NCI-H128 (cell line): Measurements from ENCODE around the gene RNF13.
A peak's percentile ranks its signal among the peaks of the same experiment; 100 is the strongest.
"Not testable (repeated sequence)": the region's sequence is repeated elsewhere in the genome, so short reads cannot be mapped to it uniquely, and the experiment has no call there.

Experiments
- DNase-seq: peaks from one replicate; lab custom pipeline; 2025; ENCODE audit not compliant: unreplicated experiment; lab: John Stamatoyannopoulos, UW

The RNF13 gene

DNA sequence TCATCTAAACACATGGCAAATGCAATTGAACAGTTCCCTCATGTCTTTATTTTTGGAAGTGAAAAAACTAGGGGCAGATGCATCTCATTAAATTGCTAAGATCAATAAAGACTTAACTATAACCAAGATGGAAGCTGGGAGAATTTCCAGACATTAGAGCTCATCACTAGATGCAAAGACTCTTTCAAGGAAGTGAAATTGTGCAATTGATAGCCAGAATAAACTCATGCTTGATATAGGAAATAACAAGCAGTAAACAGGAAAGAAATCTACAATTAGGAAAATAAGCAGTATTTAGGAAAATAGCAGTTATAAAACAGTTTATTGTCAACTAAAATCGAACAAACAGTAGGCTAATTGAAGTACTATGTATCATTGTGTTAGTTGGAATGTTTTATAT, 11.8 kb upstream of the RNF13 start:
- DNase-seq = no peak

DNA sequence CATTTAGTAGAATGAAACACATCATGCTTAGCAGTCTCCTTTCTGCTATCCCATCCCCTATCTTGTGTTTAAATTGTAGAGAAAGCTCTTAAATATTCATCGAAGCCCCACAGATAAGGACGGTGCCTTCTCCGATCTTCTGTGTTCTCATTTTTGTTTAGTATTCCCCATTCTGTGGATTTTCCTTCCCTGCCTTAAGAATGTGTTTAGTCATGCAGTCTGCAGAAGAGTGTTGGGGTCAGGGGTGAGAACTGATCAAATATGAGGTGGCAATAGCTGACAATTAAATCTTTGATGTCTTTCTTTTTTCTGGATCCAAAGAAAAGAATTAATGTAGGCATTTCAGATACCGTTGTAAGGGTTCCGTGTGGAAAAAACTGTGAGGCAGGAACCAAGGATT, 11.4 kb upstream of the RNF13 start:
- no peak for DNase-seq

DNA sequence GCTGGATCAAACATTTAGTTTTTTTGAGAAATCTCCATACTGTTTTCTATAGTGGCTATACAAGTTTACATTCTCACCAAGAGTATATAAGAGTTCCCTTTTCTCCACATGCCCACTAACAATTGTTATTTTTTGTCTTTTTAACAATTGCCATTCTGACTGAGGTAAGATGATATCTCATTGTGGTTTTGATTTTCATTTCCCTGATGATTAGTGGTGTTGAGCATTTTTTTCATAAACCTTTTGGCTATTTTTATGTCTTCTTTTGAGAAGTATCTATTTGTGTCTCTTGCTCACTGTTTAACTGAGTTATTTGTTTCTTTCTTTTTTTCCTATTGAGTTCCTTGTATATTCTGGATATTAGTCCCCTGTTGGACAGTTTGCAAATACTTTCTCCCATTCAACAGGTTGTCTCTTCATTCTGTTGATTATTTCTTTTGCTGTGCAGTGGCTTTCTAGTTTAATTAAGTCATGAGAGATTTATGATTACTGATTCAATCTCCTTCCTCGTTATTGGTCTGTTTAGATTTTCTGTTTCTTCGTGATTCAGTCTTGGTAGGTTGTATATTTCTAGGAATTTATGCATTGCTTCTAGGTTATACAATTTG, 6.7 kb upstream of the RNF13 start:
- DNase-seq = no peak

DNA sequence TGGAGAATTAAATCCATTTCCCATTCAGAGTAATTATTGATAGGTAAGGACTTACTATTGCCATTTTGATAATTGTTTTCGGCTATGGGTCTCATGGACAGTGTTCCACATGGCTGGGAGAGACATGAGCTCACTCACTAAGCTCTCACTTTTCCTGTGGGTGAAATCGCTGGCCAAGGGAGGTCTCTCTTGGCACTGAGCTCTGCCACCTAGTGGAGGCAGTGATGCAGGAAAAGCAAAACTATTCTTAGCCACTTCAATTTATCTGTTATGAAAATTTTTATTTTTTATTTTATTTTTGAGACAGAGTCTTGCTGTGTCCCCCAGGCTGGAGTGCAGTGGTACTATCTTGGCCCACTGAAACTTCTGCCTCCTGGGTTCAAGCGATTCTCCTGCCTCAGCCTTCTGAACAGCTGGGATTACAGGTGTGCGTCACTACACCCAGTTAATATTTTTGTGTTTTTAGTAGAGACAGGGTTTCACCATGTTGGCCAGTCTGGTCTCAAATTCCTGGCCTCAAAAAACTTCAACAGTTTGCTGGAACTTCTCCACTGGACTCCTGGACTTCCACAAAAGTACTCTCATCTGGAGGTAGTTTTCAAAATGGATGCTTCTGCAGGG, 4.7 kb upstream of the RNF13 start:
- DNase-seq = peak; percentile 42

DNA sequence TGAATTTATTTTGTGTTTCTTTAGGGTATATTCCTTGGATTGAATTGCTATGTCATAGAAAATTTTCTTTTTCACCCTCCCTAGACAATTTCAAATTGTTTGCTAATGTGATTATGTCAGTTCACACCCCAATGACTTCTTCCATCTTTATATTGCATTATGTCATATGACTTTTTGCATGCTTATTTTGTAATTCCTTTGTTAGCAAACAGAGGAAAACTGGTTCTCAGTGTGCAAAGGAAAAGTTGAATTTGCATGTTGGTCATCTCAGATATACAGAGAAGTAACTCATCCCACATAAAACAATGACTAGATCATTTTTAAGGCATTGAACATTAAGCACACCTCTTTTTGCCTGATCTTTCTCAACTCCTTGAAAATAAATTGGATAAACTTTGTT, 3.3 kb upstream of the RNF13 start:
- DNase-seq = no peak

DNA sequence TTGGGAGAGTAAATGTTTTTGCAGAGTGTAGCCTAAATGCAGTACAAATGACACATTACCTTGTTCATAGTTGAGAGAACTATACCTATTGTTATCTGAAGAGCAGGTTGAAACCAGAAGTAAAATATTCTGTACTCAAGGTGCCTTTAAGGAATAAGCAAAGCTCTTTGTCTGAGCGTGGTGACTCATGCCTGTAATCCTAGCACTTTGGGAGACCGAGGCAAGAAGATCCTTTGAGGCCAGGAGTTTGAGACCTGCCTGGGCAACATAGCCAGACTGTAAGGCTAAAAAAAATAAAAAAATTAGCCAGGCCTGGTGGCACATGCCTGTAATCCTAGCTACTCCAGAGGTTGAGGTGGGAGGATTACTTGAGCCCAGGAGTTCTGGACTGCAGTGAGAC, 2.2 kb upstream of the RNF13 start:
- no peak for DNase-seq

DNA sequence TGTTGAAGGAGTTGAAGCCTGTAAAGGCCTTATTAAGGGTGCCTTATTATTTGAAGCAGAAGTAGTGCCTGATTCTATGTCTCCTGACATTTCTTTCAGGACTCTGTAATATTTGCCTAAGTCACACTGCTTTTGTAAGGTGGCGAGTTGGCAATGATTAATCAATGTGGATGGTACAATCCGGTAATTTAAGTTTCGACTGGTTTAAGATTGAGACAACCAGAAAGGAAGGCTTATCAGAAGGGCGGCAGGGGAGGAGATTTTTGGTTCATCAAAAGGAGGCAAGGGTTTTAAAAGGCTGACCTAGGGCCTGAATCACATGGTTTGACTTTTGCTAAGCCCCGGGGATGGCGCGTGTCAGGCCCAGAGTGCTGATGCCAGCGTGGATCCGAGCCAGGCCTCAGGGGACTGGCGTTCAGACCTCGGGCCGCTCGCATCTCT, 830 bp upstream of the RNF13 start:
- no peak for DNase-seq

DNA sequence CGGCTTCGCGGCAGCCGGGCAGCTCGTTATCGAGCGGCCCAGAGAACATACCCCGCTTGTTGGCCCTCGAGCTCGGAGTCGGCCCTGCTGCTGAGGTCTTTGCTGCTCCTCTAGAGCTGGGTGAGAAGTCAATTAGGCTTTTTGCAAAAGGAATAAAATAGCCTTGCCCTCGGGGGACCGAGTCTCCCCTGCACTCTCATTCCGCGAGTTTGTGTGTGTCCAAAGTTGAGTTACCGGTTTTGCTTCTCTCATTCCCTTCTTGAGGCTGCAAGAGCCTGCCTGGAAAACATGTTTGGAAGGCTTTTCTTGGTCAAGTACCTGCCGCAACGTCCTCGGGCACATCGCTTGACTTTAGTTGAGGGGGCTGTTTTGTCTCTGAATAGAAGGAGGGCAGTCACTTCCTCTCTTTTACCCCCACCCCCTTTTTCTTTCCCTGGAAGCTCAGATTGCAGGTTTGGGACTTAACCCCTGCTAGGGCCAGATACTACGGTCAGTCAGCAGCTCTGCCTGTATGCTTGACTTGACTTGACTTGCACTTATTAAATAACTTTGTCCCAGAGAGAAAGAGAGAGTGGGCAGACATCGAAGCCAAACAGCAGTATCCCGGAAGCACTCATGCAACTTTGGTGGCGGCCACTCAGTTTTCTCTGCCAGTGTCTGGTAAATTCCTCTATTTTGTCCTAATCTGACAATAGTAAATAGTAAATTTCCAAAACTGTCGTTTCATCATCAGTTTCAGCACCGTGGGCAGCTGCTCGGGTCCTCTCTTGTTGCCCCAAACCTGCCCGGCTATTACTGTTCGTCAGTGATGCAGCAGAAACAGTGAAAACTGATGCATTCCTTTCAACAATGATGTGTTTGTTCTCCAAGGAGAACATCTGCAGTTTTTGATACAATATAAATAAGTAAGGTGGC, 609 bp downstream of the RNF13 start:
- no peak for DNase-seq

DNA sequence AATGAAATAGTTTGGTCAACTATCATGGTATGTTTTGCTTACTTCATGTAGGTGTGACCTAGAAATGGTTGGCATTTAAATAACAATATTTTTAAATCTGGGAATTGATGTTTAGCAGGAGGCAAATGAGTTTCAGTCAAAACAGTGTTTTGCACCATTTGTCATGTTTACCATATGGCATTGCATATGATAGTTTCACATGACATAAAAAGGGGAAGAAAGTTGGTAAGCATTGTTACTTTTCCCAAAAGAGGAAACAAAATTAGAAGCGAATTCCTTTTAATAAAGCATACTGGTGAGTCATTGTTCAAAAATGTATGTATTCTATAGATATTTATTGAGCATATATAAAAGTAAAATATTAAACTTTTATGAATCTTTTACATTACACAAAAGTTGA, 2.3 kb downstream of the RNF13 start:
- DNase-seq = no peak

DNA sequence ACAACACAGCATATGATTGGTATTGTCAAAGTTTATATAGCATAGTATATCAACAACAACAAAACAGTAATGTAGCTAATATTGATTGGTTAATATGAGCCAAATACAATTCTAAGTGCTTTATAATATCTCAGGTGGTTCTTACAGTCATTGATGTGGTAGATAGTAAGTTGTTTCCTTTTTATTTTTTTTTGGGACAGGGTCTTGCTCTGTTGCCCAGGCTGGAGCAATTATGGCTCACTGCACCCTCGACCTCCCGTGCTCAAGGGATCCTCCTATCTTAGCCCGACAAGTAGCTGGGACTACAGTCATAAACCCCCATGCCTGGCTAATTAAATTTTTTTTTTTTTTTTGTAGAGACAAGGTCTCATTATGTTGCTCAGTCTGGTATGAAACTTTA, 2.7 kb downstream of the RNF13 start:
- DNase-seq = no peak

DNA sequence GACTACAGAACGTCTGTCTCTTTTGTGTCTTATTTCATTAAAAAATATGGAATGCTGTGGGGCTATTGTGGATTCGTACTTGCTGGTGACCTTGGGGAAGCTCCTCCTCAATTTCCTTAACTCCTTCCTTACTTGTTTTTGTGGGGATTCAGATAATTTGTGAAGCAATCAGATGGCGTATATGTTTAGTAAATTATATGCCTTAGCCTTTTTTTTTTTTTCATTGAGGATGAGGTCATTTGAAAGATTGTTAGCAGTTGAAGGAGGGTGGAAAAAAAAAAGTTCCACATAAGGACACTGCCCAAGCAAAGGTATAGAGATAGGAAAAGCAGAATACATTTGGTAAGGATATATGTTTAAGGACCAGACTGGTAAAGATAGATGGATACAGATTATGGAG, 3.3 kb downstream of the RNF13 start:
- no peak for DNase-seq

DNA sequence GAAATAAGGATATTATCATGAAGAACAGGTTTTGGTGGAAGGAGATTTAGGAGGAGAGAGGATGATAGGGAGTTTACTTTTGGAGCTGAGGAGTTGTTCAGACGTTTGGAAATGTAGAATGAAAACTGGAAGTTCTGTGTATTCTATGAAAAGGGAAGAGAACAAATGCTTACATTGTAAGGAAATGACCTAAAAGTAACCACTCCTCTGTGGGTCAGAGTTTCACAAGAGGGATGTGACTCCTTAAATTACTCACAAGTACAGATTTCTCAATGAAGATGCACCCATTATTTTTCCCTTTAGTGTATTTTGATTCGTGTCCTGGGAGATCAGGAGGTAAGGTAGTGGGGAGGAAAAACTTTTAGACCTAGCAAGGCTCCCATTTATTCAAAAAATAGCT, 4.0 kb downstream of the RNF13 start:
- DNase-seq = no peak

DNA sequence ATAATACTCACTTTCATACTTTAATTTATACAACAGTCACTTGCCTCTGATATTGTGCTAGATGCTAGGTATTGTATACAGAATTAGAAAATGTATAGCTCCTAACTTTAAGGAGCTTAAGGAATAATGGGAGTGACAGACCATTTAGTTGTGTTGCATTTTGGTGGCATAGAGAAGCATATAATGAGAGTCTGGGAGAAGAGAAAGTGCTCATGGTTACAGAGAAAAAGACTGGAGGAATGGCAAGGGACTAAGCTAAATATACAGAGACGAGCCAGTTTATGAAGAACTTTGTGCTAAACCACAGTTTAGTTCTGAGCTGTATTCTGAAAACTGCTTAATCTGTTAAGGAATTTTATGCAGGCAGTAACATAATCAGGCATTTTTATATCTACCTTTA, 6.4 kb downstream of the RNF13 start:
- no peak for DNase-seq

DNA sequence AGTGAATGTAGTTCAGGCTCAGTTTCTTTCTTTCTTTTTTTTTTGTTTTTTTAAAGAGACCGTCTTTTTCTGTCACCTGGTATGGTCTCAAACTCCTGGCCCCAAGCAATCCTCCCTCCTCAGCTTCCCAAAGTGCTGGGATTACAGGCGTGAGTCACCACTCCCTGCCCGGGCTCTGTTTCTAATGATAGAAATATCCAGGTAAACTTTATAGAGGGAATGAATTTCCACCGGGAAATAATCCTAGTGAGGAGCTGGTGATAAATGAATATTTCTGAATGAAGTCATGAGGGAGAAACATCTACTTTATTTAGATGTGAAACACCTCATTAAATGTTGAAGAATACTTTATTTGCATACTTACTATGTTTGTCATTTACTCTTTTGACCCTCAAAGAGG, 7.2 kb downstream of the RNF13 start:
- no peak for DNase-seq

DNA sequence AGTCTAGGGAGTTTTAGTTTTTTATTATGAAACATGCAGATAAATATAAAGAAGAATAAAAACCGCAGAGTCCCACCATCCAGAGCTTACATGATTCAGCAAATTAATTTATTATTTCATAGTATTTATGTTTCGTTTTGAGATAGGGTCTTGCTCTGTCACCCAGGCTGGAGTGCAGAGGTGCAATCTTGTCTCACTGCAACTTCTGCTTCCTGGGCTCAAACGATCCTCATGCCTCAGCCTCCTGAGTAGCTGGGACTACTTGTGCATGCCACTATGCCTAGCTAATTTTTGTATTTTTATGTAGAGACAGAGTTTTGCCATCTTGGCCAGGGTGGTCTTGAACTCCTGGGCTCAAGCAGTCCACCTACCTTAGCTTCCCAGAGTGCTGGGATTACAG, 13.6 kb downstream of the RNF13 start:
- DNase-seq = no peak

DNA sequence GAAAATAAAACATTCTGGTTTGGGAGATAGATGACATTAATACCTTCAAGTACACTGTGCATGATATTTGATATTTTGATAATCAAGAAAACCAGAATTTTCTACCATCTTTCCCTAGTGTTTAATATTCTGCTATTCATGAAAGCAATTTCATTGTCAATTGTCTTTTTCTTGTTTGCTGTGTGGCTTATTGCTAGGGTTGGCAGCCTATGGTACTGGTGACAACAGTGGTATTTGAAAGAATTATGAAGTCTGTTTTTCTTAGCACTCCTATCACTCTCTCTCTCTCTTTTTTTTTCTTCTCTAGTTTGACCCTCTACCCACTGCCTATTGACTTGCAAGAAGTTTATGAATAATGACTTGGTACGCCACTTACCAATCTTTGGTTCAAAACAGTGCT, 15.4 kb downstream of the RNF13 start:
- no peak for DNase-seq

DNA sequence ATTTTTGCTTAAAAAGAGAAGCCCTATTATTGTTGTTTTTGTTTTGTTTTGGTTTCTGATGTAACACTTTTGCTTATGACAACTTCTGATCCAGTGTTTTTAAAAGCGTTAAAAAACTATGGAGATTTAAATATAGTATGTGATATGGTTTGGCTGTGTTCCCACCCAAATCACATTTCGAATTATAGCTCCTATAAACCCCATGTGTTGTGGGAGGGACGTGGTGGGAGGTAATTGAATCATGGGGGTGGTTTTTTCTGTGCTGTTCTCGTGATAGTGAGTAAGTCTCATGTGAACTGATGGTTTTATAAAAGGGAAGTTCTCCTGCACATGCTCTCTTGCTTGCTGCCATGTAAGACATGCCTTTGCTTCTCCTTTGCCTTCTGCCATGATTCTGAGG, 16.6 kb downstream of the RNF13 start:
- DNase-seq = not testable (repeated sequence)

DNA sequence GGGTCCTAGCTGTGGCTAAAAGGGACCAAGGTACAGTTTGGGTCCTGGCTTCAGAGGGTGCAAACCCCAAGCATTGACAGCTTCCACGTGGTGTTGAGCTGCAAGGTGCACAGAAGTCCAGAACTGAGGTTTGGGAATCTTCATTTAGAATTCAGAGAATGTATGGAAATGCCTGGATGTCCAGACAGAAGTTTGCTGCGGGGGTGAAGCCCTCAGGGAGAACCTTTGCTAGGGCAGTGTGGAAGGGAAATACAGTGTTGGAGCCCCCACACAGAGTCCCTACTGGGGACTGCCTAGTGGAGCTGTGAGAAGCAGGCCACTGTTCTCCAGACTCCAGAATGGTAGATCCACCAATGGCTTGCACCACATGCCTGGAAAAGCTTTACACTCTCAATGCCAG, 17.9 kb downstream of the RNF13 start:
- DNase-seq = no peak

DNA sequence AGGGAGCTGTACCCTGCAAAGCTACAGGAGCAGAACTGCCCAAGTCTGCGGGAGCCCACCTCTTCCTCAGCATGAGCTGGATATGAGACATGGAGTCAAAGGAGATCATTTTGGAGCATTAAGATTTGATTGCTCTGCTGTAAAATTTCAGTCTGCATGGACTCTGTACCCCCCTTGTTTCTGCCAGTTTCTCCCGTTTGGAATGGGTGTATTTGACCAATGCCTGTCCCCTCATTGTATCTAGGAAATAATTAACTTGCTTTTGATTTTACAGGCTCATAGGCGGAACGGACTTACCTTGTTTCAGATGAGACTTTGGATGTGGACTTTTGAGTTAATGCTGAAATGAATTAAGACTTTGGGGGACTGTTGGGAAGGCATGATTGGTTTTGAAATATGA, 18.3 kb downstream of the RNF13 start:
- no peak for DNase-seq

DNA sequence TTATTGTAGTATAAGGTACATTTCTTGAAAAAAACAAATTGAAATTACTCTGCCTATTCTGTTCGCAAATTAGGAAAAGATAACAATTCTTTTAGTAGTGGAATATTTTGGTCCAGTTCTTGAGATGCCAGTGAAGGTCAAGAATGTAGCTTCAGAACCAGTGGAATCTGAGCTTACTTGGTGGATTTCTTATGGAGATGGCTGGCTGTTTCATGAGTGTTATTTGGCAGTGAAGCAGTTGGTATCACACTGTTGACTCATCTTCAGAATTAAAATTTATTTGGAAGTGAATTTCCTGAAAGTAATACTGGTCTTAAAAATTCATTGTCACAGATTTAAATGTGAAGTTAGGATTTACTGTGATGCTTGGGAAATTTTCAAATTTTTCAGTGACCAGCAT, 19.1 kb downstream of the RNF13 start:
- no peak for DNase-seq

DNA sequence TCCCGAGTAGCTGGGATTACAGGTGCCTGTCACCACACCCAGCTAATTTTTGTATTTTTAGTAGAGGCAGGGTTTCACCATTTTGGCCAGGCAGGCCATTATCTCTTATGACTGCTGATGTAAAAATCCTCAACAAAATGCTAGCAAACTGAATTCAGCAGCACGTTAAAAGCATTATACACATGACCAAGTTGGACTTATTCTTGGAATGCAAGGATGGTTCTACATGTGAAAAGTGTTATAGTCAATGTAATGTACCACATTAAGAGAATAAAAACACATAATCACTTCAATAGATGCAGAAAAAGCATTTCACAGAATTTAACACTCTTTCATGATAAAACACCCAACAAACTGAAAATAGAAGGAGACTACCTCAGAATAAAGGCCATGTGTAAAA, 20.2 kb downstream of the RNF13 start:
- DNase-seq = no peak

DNA sequence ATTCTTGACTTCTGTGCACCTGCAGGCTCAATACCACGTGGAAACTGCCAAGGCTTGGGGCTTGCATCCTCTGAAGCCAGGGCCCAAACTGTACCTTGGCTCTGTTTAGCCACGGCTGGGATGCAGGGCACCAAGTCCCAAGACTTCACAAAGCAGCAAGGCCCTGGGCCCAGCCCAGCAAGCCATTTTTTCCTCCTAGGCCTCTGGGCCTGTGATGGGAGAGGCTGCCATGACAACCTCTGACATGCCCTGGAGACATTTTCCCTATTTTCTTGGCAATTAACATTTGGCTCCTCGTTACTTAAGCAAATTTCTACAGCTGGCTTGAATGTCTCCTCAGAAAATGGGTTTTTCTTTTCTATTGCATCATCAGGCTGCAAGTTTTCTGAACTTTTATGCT, 25.5 kb downstream of the RNF13 start:
- not testable (repeated sequence) for DNase-seq
